ENCODE data around the gene FIBCD1.

- no peak for TF ChIP-seq EZH2 (IDR thresholded peaks at IDR 0.05; ENCODE audit: insufficient read depth, poor library complexity, severe bottlenecking)
- TF ChIP-seq EZH2phosphoT487 (IDR thresholded peaks at IDR 0.05; ENCODE audit: insufficient read depth, low read depth): no peak
Measured at GRCh38 chr9:130899051-130899748, 39.8 kb downstream of the FIBCD1 start.
